Activated T-cell treated with anti-CD3 and anti-CD28 coated beads, Interleukin-2, amount 50 U/mL, for 1 hour (primary cell): ENCODE measurements around the gene ZNF275.
"Not testable (repeated sequence)": the region's sequence is repeated elsewhere in the genome, so short reads cannot be mapped to it uniquely, and the experiment has no call there.

Experiments used
- DNase-seq: peaks from one replicate; pipeline ENCODE4 v3.0.0-alpha.2; 2020

Gene ZNF275

DNA sequence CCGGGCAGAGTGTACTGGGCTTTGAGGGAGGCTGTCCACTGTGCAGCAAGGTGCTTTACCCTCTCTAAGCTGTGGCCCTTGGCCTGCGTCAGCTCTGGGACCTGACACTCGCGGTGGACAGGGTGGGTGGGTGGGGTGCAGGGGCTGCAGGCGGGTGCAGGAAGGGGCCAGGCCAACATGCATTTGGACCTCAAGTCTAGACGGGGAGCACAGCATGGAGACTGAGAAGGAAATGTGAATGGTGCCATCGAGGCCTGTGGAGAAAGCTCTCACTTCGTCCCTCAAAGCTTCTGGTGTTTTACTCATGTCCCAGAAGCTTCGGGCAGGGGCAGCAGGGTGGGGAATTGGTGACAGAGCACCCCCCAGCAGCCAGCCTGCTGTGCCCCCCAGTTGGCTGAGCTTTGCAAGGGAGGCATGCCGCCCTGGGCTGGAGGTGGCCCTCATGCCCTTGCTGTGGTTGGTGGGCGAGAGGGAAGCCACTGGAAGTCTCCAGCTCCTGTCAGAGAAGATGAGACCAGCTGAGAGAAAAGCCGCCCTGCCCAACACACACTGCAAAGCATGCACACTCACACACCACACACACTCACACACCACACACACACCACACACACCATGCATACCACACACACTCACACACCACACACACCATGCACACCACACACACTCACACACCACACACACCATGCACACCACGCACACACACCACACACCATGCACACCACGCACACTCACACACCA is 54.9 kb downstream of the ZNF275 start:
- no peak for DNase-seq

DNA sequence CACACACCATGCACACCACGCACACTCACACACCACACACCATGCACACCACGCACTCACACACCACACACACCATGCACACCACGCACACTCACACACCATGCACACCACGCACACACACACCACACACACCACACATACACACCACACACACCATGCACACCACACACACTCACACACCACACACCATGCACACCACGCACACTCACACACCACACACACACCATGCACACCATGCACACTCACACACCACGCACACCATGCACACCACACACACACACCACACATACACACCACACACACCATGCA is 55.5 kb downstream of the ZNF275 start:
- DNase-seq = not testable (repeated sequence)

DNA sequence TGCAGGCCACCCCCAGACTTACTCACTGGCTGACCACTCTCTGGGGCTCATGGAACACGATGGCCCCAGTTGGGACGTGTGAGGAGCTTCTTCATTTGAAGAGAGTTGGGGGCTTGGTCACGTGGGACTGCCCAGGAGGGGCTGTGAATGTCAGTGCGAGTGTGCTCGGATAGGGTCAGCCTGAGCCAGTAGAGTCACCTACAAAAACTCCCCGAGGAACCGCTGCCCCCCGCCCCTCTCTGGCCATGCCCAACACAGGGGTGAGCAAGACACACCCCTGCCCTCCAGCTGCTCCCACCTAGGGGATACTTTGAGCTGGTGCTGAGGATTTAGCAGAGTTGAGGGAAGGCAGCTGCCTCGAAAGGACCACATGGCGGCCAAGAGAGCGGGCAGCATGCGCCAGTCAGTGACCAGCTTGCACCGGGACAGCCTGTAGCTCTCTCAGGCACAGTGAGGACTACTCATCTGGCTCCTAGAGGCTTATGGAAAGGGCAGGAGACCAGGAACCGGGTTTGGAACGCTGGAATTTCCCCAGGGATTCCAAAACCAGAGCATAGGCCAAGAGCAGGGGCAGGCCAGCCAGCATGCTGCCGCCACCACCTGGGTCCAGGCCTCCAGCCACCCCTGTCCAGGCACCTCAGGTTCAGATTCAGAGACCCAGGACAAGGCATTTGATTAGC is 58.8 kb downstream of the ZNF275 start:
- DNase-seq = no peak

DNA sequence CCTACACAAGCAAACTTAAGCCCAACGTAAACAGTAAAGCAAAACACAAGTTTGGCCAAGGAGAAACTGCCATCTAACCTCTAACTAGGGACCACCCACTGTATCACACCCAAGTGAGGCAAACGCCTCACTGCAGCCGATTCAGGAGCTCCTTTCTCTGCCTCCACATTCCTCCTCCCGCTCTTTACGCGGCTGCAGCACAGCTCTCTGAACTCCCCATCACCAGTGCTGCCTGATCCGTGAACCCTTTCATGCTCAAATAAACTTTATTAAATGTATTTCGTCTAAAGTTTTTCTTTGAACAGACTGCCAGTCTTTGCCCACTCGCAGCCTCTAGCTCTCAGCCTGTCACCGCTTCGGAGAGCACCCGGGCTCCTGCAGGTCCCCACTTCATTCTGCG is 60.7 kb downstream of the ZNF275 start:
- DNase-seq = no peak

DNA sequence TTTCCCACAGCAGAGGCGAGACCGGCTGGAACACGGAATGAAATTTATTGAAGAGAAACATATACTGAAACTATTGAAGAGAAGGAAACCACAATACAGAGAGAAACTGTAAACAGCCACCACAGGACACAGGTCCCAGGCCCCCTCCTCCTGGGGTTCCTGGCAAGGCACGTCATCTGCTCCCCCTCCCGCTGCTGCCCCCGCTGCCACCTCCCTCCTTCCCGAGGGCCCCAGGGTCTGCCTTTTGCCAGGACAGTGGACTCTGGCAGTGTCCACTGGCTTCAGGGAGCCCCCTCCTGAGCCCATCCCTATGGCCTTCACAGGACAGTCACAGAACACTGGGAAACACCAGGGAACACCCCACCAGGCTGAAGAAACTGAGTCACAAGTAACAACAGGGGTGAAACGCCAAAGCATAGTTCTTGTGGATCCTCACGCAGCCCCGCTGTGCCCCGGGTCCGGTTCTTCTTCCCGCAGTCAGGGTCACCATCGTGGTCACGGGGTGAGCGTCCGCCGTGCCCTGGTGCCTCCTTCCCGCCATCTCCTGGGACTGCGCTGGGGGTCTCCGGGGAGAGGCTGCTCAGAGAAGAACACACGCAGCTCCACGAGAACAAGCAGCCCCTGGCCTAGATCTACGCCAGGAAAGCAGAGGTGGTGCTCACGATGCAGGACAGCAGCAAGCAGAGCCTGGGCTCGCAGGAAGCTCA is 61.8 kb downstream of the ZNF275 start:
- DNase-seq = no peak

DNA sequence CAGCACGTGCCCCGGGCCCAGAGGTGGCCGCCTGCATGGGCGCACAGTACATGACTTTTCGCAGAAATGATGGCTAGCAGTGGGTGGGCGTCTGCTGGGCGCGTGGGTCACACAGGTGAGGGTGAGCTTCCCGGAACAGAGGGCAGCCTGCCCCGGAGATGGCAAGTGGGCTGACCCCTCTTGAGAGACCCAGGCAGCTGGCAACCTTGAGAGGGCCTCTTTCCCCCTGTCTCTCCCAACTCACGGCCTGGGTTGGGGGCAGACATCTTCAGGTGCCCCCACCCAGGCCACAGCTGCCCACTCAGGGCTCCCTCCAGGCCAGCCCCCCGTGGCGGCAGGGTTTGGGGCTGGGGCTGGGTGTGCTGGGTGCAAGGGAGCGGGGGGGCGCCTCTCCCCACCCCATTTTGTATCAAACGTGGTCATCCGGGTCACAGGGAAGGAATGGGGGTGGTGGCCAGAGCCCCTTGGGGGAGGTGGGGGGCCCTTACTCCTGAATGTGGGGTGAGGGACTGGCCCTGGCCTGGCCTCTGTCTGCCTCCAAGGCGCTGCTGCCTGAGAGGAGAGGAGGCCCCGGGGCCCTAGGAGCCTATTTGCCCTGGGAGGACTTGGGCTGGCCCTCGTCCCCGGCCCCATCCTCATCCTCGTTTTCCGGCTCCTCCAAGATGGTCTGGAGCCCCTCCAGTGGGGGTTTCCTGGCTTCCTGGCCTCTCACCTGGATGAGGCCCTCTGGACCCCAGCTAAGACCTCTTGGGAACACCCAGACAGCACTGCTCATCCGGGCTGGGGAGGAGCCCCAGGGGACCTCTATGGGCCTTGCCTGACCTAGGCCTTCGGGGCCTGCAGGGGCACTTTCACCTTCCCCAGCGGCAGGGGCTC is 62.6 kb downstream of the ZNF275 start:
- no peak for DNase-seq

DNA sequence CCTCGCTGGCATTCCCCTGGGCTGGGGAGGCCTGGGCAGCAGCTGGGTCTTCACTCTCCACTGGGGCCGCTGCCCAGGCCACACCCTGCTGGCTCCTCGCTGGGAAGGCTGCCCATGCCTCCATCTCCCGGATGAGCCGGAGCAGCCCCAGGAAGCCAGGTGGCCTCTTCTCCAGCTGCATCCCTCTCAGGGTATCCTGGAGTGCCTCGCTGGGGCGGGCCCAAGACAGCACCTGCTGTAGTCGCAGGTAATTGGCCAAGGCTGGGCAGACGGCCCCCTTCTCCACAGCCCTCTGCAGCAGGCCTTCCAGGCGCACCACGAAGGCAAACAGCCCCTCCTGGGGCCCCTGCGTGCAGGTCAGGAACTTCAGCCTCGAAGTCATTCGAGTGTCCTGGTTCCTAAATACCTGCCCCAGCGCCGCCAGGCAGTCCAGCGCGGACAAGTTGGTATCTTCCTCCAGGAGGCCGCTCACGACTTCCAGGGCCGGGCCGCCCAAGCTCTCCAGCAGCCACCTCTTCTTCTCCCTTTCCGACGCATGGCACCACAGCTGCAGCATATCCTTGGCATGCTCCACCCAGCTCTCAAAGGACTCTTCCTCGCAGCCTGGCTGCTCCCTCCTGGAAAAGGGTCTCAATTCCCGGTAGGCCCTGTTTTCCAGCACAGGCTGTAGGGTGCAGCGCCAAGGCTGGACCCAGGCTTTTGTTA is 63.5 kb downstream of the ZNF275 start:
- DNase-seq = no peak

DNA sequence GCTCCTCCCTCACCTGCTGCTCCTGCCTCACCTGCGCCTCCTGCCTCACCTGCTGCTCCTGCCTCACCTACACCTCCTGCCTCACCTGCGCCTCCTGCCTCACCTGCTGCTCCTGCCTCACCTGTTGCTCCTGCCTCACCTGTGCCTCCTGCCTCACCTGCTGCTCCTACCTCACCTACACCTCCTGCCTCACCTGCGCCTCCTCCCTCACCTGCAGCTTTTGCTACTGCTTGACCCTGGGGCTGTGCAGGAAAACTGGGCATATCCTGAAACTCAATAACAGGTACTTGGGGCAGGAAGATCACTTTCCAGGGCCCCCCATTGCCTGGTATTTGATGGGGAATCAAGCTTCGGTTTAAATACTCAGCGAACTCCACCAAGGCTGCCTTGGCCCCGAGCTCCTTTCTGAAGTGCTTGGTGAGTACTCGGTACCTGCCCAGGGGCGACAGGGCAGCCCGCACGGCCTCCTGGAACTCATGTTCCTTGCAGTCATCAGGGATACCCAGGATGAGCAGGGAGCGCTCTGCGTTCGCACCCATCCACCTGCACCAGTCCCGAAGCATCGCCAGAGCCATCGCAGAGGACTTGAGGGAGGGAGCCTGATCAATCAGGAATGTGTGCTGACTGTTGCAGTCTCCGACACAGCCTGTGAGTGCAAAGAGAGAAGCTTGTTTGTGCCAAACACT is 64.5 kb downstream of the ZNF275 start:
- DNase-seq = no peak

DNA sequence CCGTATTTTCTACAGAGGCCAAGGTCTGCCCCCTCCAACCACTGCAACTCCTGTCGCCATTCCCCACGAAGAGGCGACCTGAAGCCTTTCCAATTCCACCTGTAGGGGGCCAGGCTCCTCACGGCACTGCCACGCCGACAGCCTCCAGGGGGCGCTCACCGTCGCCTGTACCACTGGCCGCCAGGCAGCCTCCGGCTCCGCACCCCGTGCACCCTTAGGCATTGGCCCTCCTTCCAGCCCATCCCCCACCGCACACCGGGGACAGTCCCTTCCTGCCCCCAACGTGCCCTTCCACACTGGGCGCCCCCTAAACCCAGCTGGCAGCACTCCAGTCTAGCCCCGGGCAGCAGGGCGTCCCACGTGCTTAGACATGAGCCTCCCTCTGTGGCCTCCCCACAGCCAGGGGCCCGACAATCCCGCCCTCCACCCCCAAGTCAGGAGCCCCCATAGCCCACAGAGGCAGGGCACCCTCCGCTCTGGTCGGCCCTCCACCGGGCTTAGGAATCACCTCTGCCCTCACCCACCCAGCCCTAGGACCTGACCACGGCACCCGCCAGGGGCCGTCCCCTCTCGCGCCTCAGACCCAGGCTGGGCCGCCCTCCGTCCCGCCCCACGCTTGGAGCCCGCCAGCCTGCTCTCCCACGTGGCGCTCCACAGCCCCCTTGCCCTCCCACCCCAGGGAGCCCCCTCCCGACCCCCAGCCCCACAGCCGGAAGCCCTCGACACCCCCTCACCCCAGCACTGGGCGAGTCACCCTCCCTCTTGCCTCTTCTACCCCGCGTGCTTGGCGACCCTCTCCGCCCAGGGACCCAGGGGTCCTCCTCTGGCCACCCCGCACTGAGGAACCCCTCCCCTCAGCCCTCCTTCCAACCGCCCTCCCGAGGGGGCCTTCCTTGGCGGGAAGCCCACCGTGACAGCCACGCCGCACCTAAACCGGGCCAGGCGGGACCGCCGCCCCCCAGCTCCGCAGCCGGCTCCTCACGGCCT is 66.5 kb downstream of the ZNF275 start:
- DNase-seq = peak; percentile 59

DNA sequence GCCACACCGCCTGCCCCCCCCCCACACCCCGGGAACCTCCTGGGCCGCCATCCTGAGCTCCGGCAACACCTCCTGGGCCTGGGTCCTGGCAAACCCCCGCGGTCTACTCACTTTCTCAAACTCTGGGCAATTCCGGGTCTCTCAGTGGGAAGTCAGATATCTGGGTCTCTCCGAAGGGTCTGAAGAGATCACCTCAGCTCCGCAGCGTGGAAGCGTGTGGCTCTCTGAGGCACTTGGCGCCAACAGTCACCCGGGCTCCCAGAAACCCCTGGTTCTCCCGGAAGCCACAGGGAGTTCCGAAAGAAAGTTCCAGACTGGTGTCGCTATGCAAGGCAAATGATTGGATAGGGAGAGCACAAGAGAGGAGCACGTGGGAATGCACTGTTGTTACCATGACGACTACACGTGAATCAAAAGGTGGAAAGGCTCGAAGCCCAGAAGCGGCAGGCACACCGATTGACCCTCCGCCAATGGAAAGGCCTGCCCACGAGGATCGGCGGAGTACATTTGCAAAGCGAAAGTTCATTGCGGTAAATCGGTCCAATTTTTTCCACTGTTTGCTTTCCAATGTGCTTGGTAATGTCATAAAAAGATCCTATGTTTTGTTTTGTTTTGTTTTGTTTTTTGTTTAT is 67.3 kb downstream of the ZNF275 start, which contains the start of gene PNMA6E:
TSS of gene PNMA6E (minus strand) at position 218 of the 632 bp plus-strand sequence. CDS start 2,501 bp downstream, outside the sequence.
- no peak for DNase-seq
